ENCODE results near the gene UROC1.

DNA sequence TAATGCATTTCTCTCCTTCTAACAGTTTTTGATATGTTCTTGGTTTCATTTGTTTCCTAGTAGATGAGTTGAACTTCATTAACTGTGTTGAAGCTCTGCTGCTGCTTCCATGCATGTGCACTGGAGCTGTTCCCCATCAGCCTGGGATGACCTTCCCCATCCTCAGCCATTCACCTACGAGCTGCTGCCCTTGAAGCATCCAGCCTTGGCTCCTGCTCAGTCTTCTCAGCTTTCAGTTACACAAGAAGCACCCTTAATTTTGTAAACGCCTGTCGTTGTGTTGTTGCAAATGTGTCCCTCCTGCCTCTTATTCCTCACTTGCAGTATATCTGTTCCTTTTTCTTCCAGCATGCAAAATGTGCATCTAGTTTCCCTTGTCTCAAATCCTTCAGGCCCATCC, 33.4 kb downstream of the UROC1 start:
- TF ChIP-seq, protein P1, sequence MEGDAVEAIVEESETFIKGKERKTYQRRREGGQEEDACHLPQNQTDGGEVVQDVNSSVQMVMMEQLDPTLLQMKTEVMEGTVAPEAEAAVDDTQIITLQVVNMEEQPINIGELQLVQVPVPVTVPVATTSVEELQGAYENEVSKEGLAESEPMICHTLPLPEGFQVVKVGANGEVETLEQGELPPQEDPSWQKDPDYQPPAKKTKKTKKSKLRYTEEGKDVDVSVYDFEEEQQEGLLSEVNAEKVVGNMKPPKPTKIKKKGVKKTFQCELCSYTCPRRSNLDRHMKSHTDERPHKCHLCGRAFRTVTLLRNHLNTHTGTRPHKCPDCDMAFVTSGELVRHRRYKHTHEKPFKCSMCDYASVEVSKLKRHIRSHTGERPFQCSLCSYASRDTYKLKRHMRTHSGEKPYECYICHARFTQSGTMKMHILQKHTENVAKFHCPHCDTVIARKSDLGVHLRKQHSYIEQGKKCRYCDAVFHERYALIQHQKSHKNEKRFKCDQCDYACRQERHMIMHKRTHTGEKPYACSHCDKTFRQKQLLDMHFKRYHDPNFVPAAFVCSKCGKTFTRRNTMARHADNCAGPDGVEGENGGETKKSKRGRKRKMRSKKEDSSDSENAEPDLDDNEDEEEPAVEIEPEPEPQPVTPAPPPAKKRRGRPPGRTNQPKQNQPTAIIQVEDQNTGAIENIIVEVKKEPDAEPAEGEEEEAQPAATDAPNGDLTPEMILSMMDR (conservative IDR thresholded peaks at IDR 0.05; ENCODE audit: low read length), result no peak
- TF ChIP-seq EZH2phosphoT487 (IDR thresholded peaks at IDR 0.05; ENCODE audit: borderline replicate concordance), result no peak

All from Loucy (cell line).